Esophagus (tissue), 2 donors: ENCODE data around the gene UNC93B1. TPM values are rescaled to one million over a fixed set of nuclear protein-coding genes. Genes with fewer than 3 reads are reported as not detected.

ENCODE experiments used
- H3K27ac ChIP-seq, 2 donors: one replicate each; pipeline ENCODE4 v1.5.1; 2013; ENCODE audit warnings: low read depth in 2 of 2, mild to moderate bottlenecking in 2 of 2, inconsistent platforms in 1 of 2, low read length in 1 of 2, moderate library complexity in 1 of 2
- H3K27me3 ChIP-seq, 2 donors: one replicate each; pipeline ENCODE4 v1.6.1; 2013; ENCODE audit warnings: low read length in 2 of 2, control low read depth in 1 of 2, mild to moderate bottlenecking in 1 of 2; ENCODE audit not compliant: insufficient read depth in 2 of 2, control insufficient read depth in 1 of 2
- H3K36me3 ChIP-seq, 2 donors: one replicate each; pipeline ENCODE4 v1.6.1; 2013; ENCODE audit warnings: low read length in 1 of 2; ENCODE audit not compliant: control insufficient read depth in 2 of 2, insufficient read depth in 2 of 2
- H3K4me1 ChIP-seq, 2 donors: one replicate each; pipeline ENCODE4 v1.6.1; 2013; ENCODE audit warnings: low read length in 1 of 2; ENCODE audit not compliant: control insufficient read depth in 2 of 2, insufficient read depth in 2 of 2
- H3K4me3 ChIP-seq, 2 donors: one replicate each; pipeline ENCODE4 v1.5.1; 2013; ENCODE audit warnings: low read length in 2 of 2, mild to moderate bottlenecking in 2 of 2, low read depth in 1 of 2, moderate library complexity in 1 of 2
- H3K9me3 ChIP-seq, 2 donors: one replicate each; pipeline ENCODE4 v1.6.1; 2013; ENCODE audit warnings: mild to moderate bottlenecking in 2 of 2, low read depth in 1 of 2, low read length in 1 of 2, moderate library complexity in 1 of 2; ENCODE audit not compliant: control insufficient read depth in 2 of 2, insufficient read depth in 1 of 2
- WGBS, 2 donors: extraction: QIAGEN DNeasy Blood & Tissue Kit; methylation state at CpG; one replicate each; pipeline ENCODE4 v1.1.7; 2013; 5-methylcytosine and 5-hydroxymethylcytosine counted together
- polyA plus RNA-seq, 2 donors: library from polyadenylated mRNA; stranded (reverse); fragments of 200-250 nt; gene quantifications; one replicate each; pipeline ENCODE4 v1.2.3, GENCODE V29; 2013
- donor health status: healthy with polysubstance abuse.
- donor health status: Bipolar disorder and iron deficiency.

UNC93B1 gene
- polyA plus RNA-seq, 2 donors = 20.5 to 24.4 TPM

- H3K4me1 ChIP-seq = peaks cover 3 to 52% of the 10 kb centered on the region in 2 donors
These were observed 11.6 kb upstream of the UNC93B1 start for GRCh38 chr11:68015467-68015866.

GRCh38 chr11:68014947-68015447 lies 11.1 kb upstream of the UNC93B1 start:
- Histone ChIP-seq H3K4me1 (peaks cover 3 to 54% of the 10 kb centered on the region in 2 donors), H3K4me3 (no peak overlapping the region), H3K27ac (peak overlapping the region; percentile 39 to 84), H3K27me3 (no peaks in the 10 kb centered on the region), H3K36me3 (no peaks in the 10 kb centered on the region), H3K9me3 (no peaks in the 10 kb centered on the region)
- 87 to 91% methylated on average over 19 of the region's 19 CpGs for WGBS, 2 donors

More at GRCh38 chr11:68015467-68015866, 11.6 kb upstream of the UNC93B1 start:
- H3K36me3 ChIP-seq = no peaks in the 10 kb centered on the region
- no peaks in the 10 kb centered on the region for H3K27me3 ChIP-seq
- no peak overlapping the region for H3K4me3 ChIP-seq
- 97 to 99% methylated on average over 8 of the region's 8 CpGs for WGBS, 2 donors
- no peaks in the 10 kb centered on the region for H3K9me3 ChIP-seq
- no peak overlapping the region for H3K27ac ChIP-seq

GRCh38 chr11:68014157-68014946 lies 10.5 kb upstream of the UNC93B1 start:
- Histone ChIP-seq H3K27ac (peak overlapping the region; percentile 79 to 84), H3K27me3 (no peaks in the 10 kb centered on the region), H3K36me3 (no peaks in the 10 kb centered on the region), H3K4me1 (peaks cover 3 to 49% of the 10 kb centered on the region in 2 donors), H3K4me3 (no peak overlapping the region), H3K9me3 (no peaks in the 10 kb centered on the region)
- 23 to 56% methylated on average over 12 to 16 of the region's 16 CpGs for WGBS, 2 donors

GRCh38 chr11:68013611-68014156 lies 9.8 kb upstream of the UNC93B1 start:
- 90 to 91% methylated on average over 14 of the region's 14 CpGs for WGBS, 2 donors
- peaks cover 3 to 50% of the 10 kb centered on the region in 2 donors for H3K4me1 ChIP-seq
- H3K9me3 ChIP-seq = no peaks in the 10 kb centered on the region
- H3K36me3 ChIP-seq = no peaks in the 10 kb centered on the region
- H3K27me3 ChIP-seq = no peaks in the 10 kb centered on the region
- H3K27ac ChIP-seq = peak overlapping the region; percentile 12 to 84
- no peak overlapping the region for H3K4me3 ChIP-seq

GRCh38 chr11:68012843-68013610 lies 9.1 kb upstream of the UNC93B1 start:
- H3K4me1 ChIP-seq = peaks cover 3 to 46% of the 10 kb centered on the region in 2 donors
- H3K4me3 ChIP-seq = no peak overlapping the region
- no peaks in the 10 kb centered on the region for H3K27me3 ChIP-seq
- no peak overlapping the region for H3K27ac ChIP-seq
- 76 to 80% methylated on average over 16 of the region's 16 CpGs for WGBS, 2 donors
- H3K36me3 ChIP-seq = no peaks in the 10 kb centered on the region
- H3K9me3 ChIP-seq = no peaks in the 10 kb centered on the region

- Histone ChIP-seq H3K4me3 (no peak overlapping the region), H3K9me3 (no peaks in the 10 kb centered on the region), H3K27me3 (no peaks in the 10 kb centered on the region), H3K27ac (no peak overlapping the region), H3K36me3 (no peaks in the 10 kb centered on the region), H3K4me1 (peaks cover 3 to 42% of the 10 kb centered on the region in 2 donors)
- 86% methylated on average over 17 of the region's 17 CpGs for WGBS, 2 donors
These were observed 8.3 kb upstream of the UNC93B1 start for GRCh38 chr11:68012044-68012842.

- H3K9me3 ChIP-seq = no peaks in the 10 kb centered on the region
- peaks cover 3 to 33% of the 10 kb centered on the region in 2 donors for H3K4me1 ChIP-seq
- peak overlapping the region in 1 of 2 donors; percentile 84 for H3K27ac ChIP-seq
- no peaks in the 10 kb centered on the region for H3K27me3 ChIP-seq
- H3K4me3 ChIP-seq = no peak overlapping the region
- no peaks in the 10 kb centered on the region for H3K36me3 ChIP-seq
- 83 to 85% methylated on average over 16 of the region's 16 CpGs for WGBS, 2 donors
These were observed 7.4 kb upstream of the UNC93B1 start for GRCh38 chr11:68011051-68011943.

- Histone ChIP-seq H3K4me3 (peak within 1 kb of the TSS in 1 of 2 donors; percentile 27), H3K27me3 (no peaks in the 10 kb centered on the region), H3K4me1 (peaks cover 3 to 29% of the 10 kb centered on the region in 2 donors), H3K9me3 (no peaks in the 10 kb centered on the region), H3K27ac (peak within 1 kb of the TSS; percentile 81 to 84), H3K36me3 (no peaks in the 10 kb centered on the region)
- 24 to 28% methylated on average over 33 of the region's 33 CpGs for WGBS, 2 donors
These were observed 6.5 kb upstream of the UNC93B1 start, which contains the start of gene ALDH3B1 for GRCh38 chr11:68010090-68011041. ALDH3B1 (plus strand) TSS chr11:68010327; CDS start chr11:68015298, 4,971 bp downstream.
